Lower leg skin (tissue), 4 donors: ENCODE data around the gene TRAK1. TPM values are rescaled to one million over a fixed set of nuclear protein-coding genes. Genes with fewer than 3 reads are reported as not detected.

Source experiments
- DNase-seq, 2 donors: peaks; one replicate each; pipeline ENCODE4 v3.0.0-alpha.2; 2019; ENCODE audit warnings: low spot score in 2 of 2
- H3K4me3 ChIP-seq: fragments of 200-600 bp; sonication (generic); 2 replicates; pipeline ENCODE4 v1.5.1; 2017; ENCODE audit warnings: mild to moderate bottlenecking, low read depth; ENCODE audit not compliant: poor library complexity, severe bottlenecking
- CTCF ChIP-seq, 3 donors: fragments of 450-650 bp; IDR thresholded peaks; one replicate each; pipeline ENCODE4 v1.5.1; 2016; ENCODE audit warnings: antibody characterized with exemption in 3 of 3, mild to moderate bottlenecking in 3 of 3, moderate library complexity in 2 of 3
- POLR2A ChIP-seq, 2 donors: fragments of 450-650 bp; IDR thresholded peaks; one replicate each; pipeline ENCODE4 v1.6.1; 2016 to 2017; ENCODE audit warnings: antibody characterized with exemption in 2 of 2, mild to moderate bottlenecking in 1 of 2, moderate library complexity in 1 of 2
- WGBS, 2 donors: methylation state at CpG; one replicate each; pipeline ENCODE4 v1.1.5; 2018; 5-methylcytosine and 5-hydroxymethylcytosine counted together
- intact Hi-C: fragments of 100-400 bp; cut with DNase I; formaldehyde crosslinking; loops from one replicate; pipeline ENCODE4 v1.15.0; 2023; ENCODE audit warnings: low total_unique reads
- total RNA-seq, 4 donors: library from RNA; depleted of rRNA; stranded (reverse); fragments of >200 nt; gene quantifications; one replicate each; pipeline ENCODE4 v1.1.0, GENCODE V29; 2016

The TRAK1 gene
- total RNA-seq, 4 donors from 2014 or later, result 69.0 to 96.3 (median 84.9) TPM

GRCh38 chr3:42198709-42199108 lies 107.6 kb downstream of the TRAK1 start:
- no peak for DNase-seq
- WGBS, 2 donors, result 83 to 91% methylated on average over 3 of the region's 3 CpGs
- no peak overlapping the region for H3K4me3 ChIP-seq
- intact Hi-C loops, result no loop called here
- no peak for TF ChIP-seq CTCF (IDR thresholded peaks at IDR 0.05)
- no peak for TF ChIP-seq POLR2A (IDR thresholded peaks at IDR 0.05)

- no peak overlapping the region for H3K4me3 ChIP-seq
- WGBS, 2 donors, result 91 to 93% methylated on average over 34 to 35 of the region's 35 CpGs
- no peak for DNase-seq
- no peak for TF ChIP-seq POLR2A (IDR thresholded peaks at IDR 0.05)
- TF ChIP-seq CTCF (IDR thresholded peaks at IDR 0.05), result no peak
- intact Hi-C loops, result no loop called here
Observed at GRCh38 chr3:42202217-42202865, 111.2 kb downstream of the TRAK1 start.

GRCh38 chr3:42204867-42205599 lies 113.9 kb downstream of the TRAK1 start:
- H3K4me3 ChIP-seq, result no peak overlapping the region
- 77 to 81% methylated on average over 2 of the region's 2 CpGs for WGBS, 2 donors
- no peak for DNase-seq
- TF ChIP-seq CTCF (IDR thresholded peaks at IDR 0.05), result no peak
- no peak for TF ChIP-seq POLR2A (IDR thresholded peaks at IDR 0.05)
- intact Hi-C loops, result no loop called here

GRCh38 chr3:42205800-42206514 lies 114.8 kb downstream of the TRAK1 start:
- intact Hi-C loops, result no loop called here
- DNase-seq, result no peak
- 94 to 95% methylated on average over 4 of the region's 4 CpGs for WGBS, 2 donors
- no peak overlapping the region for H3K4me3 ChIP-seq
- TF ChIP-seq POLR2A (IDR thresholded peaks at IDR 0.05) (no peak), CTCF (IDR thresholded peaks at IDR 0.05) (no peak)

GRCh38 chr3:42209917-42210316 lies 118.8 kb downstream of the TRAK1 start:
- H3K4me3 ChIP-seq, result no peak overlapping the region
- intact Hi-C loops, result no loop called here
- peak in 1 of 2 donors; percentile 77 for DNase-seq
- no peak for TF ChIP-seq POLR2A (IDR thresholded peaks at IDR 0.05)
- no peak for TF ChIP-seq CTCF (IDR thresholded peaks at IDR 0.05)
- WGBS, 2 donors, result 74 to 84% methylated on average over 12 of the region's 12 CpGs
